Karpas-422 (cell line): ENCODE results near the gene SCD. TPM values are rescaled to one million over a fixed set of nuclear protein-coding genes. Genes with fewer than 3 reads are reported as not detected.

Source experiments
- DNase-seq: peaks from one replicate; pipeline ENCODE4 v3.0.0-alpha.2; 2015
- H2AFZ ChIP-seq: fragments of 200-600 bp; sonication (generic); 2 replicates; pipeline ENCODE4 v1.6.1; 2014; ENCODE audit warnings: antibody characterized with exemption, low read length, mixed read lengths
- H3K27ac ChIP-seq: fragments of 200-600 bp; sonication (generic); 2 replicates; pipeline ENCODE4 v1.5.1; 2014; ENCODE audit warnings: mild to moderate bottlenecking, low read length, moderate library complexity
- H3K27me3 ChIP-seq: fragments of 200-600 bp; sonication (generic); 2 replicates; pipeline ENCODE4 v1.6.1; 2014; ENCODE audit warnings: low read length, mixed read lengths
- H3K36me3 ChIP-seq: fragments of 200-600 bp; sonication (generic); 2 replicates; pipeline ENCODE4 v1.6.1; 2014; ENCODE audit warnings: low read length, mixed read lengths; ENCODE audit not compliant: insufficient read depth
- H3K4me1 ChIP-seq: fragments of 200-600 bp; sonication (generic); 2 replicates; pipeline ENCODE4 v1.6.1; 2014; ENCODE audit warnings: mild to moderate bottlenecking, low read length, mixed read lengths
- H3K4me2 ChIP-seq: fragments of 200-600 bp; sonication (generic); 2 replicates; pipeline ENCODE4 v1.6.1; 2014; ENCODE audit warnings: low read length, low read depth, mild to moderate bottlenecking; ENCODE audit not compliant: poor library complexity, severe bottlenecking
- H3K4me3 ChIP-seq: fragments of 200-600 bp; sonication (generic); 2 replicates; pipeline ENCODE4 v1.5.1; 2014; ENCODE audit warnings: mild to moderate bottlenecking, antibody characterized with exemption, low read length, mixed read lengths
- H3K79me2 ChIP-seq: fragments of 200-600 bp; sonication (generic); 2 replicates; pipeline ENCODE4 v1.6.1; 2014; ENCODE audit warnings: mild to moderate bottlenecking, low read length, mixed read lengths
- H3K9ac ChIP-seq: fragments of 200-600 bp; sonication (generic); 2 replicates; pipeline ENCODE4 v1.6.0; 2014; ENCODE audit warnings: low read length
- H3K9me2 ChIP-seq: fragments of 200-600 bp; sonication (generic), shearing (Covaris generic); replicated peaks from 2 replicates; pipeline ENCODE4 v1.6.0; 2014; ENCODE audit warnings: mild to moderate bottlenecking, low read length, moderate library complexity; ENCODE audit not compliant: insufficient read depth
- H3K9me3 ChIP-seq: fragments of 300-700, 200-600 bp; sonication (generic); 2 replicates; pipeline ENCODE4 v1.6.1; 2014; ENCODE audit warnings: low read length, mixed read lengths
- H4K20me1 ChIP-seq: fragments of 200-600 bp; sonication (generic); 2 replicates; pipeline ENCODE4 v1.6.1; 2014; ENCODE audit warnings: mild to moderate bottlenecking, antibody characterized with exemption, low read length, low read depth; ENCODE audit not compliant: insufficient read depth
- total RNA-seq: library from RNA; depleted of rRNA; stranded (reverse); fragments of >200 nt; shearing (Covaris generic); gene quantifications from 2 replicates; pipeline ENCODE4 v1.2.3, GENCODE V29; 2014; ENCODE audit warnings: low replicate concordance

SCD gene
- total RNA-seq, 1 experiment from 2014 or later, result 463 TPM

DNA sequence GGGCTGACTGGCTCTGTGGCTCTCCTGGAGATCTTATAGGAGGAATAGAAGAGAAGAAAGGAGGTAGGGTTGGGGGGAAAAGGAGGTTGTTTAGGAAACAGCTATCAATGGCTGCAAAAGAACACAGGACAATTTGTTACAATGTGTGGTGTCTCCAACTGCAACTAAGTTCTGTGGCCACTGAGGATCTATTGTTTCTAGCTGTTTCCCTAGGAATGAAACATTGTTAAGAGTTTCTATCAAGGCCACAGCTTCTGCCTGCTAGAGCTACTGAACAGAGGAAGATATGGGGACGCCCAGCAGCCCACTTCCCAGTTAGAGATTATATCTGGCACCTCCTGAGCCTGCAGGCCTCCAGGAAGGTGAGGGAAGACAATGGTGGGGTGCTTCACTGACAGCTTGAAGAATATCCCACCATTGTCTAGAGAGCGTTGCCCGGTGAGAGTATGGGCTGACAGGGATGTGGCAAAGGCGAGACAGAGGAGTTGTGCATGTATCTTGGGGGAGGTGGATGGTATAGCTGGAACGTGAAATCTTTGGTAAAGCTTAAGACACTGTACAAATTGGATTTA, 4.0 kb downstream of the SCD start:
- Histone ChIP-seq H3K27ac (peak overlapping the region; percentile 94), H3K79me2 (peaks cover 70% of the 10 kb centered on the region), H3K4me3 (peak overlapping the region; percentile 84; the same call in 1 of the 2 replicates), H3K9me3 (no peaks in the 10 kb centered on the region), H3K4me2 (peak overlapping the region; percentile 94), H3K27me3 (no peaks in the 10 kb centered on the region), H2AFZ (no peak overlapping the region), H3K9ac (peak overlapping the region; percentile 97; the same call in 1 of the 2 replicates), H3K9me2 (no peaks in the 10 kb centered on the region), H3K4me1 (peaks cover 43% of the 10 kb centered on the region), H4K20me1 (peaks cover 69% of the 10 kb centered on the region), H3K36me3 (peaks cover 85% of the 10 kb centered on the region)
- DNase-seq, result no peak

- Histone ChIP-seq H3K9me3 (no peaks in the 10 kb centered on the region), H3K9me2 (no peaks in the 10 kb centered on the region), H3K36me3 (peaks cover 90% of the 10 kb centered on the region), H3K4me2 (no peak overlapping the region), H3K9ac (no peak overlapping the region), H3K79me2 (peaks cover 51% of the 10 kb centered on the region), H4K20me1 (peaks cover 71% of the 10 kb centered on the region), H3K4me3 (no peak overlapping the region), H3K4me1 (peaks cover 36% of the 10 kb centered on the region), H3K27me3 (no peaks in the 10 kb centered on the region), H3K27ac (no peak overlapping the region), H2AFZ (no peak overlapping the region)
- no peak for DNase-seq
Observed at GRCh38 chr10:100353770-100354485, 6.9 kb downstream of the SCD start.

GRCh38 chr10:100355086-100355485, 8.1 kb downstream of the SCD start:
- Histone ChIP-seq H3K9me3 (no peaks in the 10 kb centered on the region), H3K9me2 (no peaks in the 10 kb centered on the region), H3K36me3 (peaks cover 90% of the 10 kb centered on the region), H3K9ac (no peak overlapping the region), H3K27ac (no peak overlapping the region), H3K4me2 (no peak overlapping the region), H2AFZ (no peak overlapping the region), H3K4me1 (peaks cover 24% of the 10 kb centered on the region), H3K4me3 (no peak overlapping the region), H3K27me3 (no peaks in the 10 kb centered on the region), H4K20me1 (peaks cover 71% of the 10 kb centered on the region), H3K79me2 (peaks cover 39% of the 10 kb centered on the region)
- DNase-seq, result no peak

DNA sequence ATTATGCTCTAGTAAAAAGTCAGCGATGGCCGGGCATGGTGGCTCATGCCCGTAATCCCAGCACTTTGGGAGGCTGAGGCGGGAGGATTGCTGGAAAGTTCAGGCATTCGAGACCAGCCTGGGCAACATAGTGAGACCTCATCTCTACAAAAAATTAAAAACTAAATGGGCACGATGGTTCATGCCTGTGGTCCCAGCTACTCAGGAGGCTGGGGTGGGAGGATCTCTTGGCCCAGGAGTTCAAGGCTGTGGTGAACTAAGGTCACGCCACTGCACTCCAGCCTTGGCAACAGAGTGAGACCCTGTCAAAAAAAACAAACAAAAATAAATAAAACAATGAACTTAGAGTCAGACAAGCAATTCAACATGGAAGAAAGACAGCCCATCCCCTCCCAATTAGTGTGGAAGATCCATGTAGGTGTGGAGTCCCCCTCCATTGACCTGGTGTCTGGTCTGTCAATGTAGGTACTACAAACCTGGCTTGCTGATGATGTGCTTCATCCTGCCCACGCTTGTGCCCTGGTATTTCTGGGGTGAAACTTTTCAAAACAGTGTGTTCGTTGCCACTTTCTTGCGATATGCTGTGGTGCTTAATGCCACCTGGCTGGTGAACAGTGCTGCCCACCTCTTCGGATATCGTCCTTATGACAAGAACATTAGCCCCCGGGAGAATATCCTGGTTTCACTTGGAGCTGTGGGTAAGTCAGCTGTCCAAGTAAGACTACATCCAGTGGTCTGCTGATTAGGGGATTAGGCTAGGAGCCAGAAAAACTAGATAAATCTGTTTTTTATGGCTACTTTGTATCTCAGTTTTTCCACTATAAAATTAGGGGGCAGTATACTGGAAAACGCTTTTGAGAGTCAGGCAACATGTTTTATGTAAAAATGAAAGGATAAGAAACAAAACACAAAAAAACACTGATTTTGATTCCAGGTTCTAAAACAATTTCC, 9.3 kb downstream of the SCD start:
- DNase-seq, result no peak
- H3K4me2 ChIP-seq, result no peak overlapping the region
- H3K79me2 ChIP-seq, result peaks cover 26% of the 10 kb centered on the region
- peaks cover 11% of the 10 kb centered on the region for H3K4me1 ChIP-seq
- H3K9ac ChIP-seq, result no peak overlapping the region
- no peaks in the 10 kb centered on the region for H3K27me3 ChIP-seq
- H3K36me3 ChIP-seq, result peaks cover 90% of the 10 kb centered on the region
- peaks cover 61% of the 10 kb centered on the region for H4K20me1 ChIP-seq
- no peak overlapping the region for H2AFZ ChIP-seq
- no peak overlapping the region for H3K27ac ChIP-seq
- no peak overlapping the region for H3K4me3 ChIP-seq
- no peaks in the 10 kb centered on the region for H3K9me2 ChIP-seq
- no peaks in the 10 kb centered on the region for H3K9me3 ChIP-seq

- Histone ChIP-seq H4K20me1 (peaks cover 53% of the 10 kb centered on the region), H3K4me1 (peaks cover 9% of the 10 kb centered on the region), H3K79me2 (peaks cover 17% of the 10 kb centered on the region; the same call in 1 of the 2 replicates), H3K36me3 (peaks cover 84% of the 10 kb centered on the region), H3K27me3 (no peaks in the 10 kb centered on the region), H2AFZ (no peak overlapping the region), H3K4me2 (no peak overlapping the region), H3K9ac (no peak overlapping the region), H3K9me2 (no peaks in the 10 kb centered on the region), H3K9me3 (no peaks in the 10 kb centered on the region), H3K27ac (no peak overlapping the region), H3K4me3 (no peak overlapping the region)
- DNase-seq, result no peak
Observed at GRCh38 chr10:100357059-100357858, 10.2 kb downstream of the SCD start.

DNA sequence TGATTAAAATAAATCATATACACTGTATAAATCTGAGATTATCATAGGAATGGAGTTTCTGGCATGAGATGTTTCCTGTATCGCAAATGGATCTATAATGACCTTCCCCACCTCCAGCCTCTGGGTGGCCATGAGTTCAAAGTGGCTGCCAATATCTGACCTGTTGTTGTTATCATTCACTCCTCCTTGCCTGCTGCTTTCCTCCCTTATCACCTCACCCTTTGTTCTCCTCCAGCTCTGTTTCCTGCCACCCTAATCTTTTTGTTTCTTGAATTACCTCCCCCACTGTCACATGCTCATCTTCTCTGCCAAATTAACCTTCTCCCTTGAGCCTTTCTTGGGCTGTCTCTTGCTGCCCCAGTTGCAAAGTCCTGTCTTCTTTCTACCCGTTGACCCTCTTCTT, 12.0 kb downstream of the SCD start:
- Histone ChIP-seq H3K9me3 (no peaks in the 10 kb centered on the region), H3K9me2 (no peaks in the 10 kb centered on the region), H3K36me3 (peaks cover 77% of the 10 kb centered on the region), H3K27me3 (no peaks in the 10 kb centered on the region), H3K27ac (peak overlapping the region; percentile 30; the same call in 1 of the 2 replicates), H3K9ac (no peak overlapping the region), H3K4me3 (no peak overlapping the region), H4K20me1 (peaks cover 42% of the 10 kb centered on the region), H3K4me1 (peaks cover 9% of the 10 kb centered on the region), H3K4me2 (no peak overlapping the region), H3K79me2 (peaks cover 5% of the 10 kb centered on the region; the same call in 1 of the 2 replicates), H2AFZ (no peak overlapping the region)
- no peak for DNase-seq

DNA sequence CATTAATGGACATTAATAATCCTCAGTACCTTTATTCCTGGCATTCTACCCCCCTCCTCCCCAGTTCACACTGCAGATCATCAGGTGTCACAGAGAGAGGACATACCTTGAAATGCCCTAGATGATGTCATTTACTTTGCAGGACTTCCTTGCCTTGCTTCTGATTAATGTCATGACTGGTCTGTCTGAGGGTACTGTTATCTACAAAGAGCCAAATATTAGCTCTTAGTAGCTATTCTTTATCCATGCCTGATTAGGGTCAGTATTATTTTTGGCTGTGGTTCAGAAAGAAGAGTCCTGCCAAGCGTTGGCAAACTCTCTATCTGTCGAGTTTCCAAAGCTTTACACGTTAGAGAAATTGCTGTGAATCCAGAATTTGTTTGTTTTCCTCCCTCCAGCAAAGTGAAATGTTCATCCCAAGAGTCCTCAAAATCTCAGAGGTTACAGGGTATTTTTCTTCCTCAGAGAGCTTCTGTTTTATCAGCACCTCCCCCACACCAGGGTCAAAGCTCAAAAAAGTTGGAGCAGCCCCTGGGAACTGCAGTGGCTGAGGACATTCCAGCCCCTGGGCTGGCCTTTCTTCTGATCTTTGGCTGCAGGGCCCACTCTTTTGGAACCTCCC, 12.6 kb downstream of the SCD start:
- no peak overlapping the region for H3K4me2 ChIP-seq
- H3K36me3 ChIP-seq, result peaks cover 71% of the 10 kb centered on the region
- H3K4me1 ChIP-seq, result peaks cover 9% of the 10 kb centered on the region
- peaks cover 41% of the 10 kb centered on the region for H4K20me1 ChIP-seq
- DNase-seq, result no peak
- no peaks in the 10 kb centered on the region; the same call in 1 of the 2 replicates for H3K79me2 ChIP-seq
- H3K9me2 ChIP-seq, result no peaks in the 10 kb centered on the region
- no peak overlapping the region for H3K9ac ChIP-seq
- H3K9me3 ChIP-seq, result no peaks in the 10 kb centered on the region
- H2AFZ ChIP-seq, result no peak overlapping the region
- no peak overlapping the region for H3K4me3 ChIP-seq
- H3K27me3 ChIP-seq, result no peaks in the 10 kb centered on the region
- peak overlapping the region; percentile 30; the same call in 1 of the 2 replicates for H3K27ac ChIP-seq
